ENCODE measurements around the gene OSMR.

The OSMR gene

GRCh38 chr5:38871790-38872551, 26.2 kb downstream of the OSMR start:
- peak; percentile 87 for DNase-seq (ENCODE audit: low spot score)

GRCh38 chr5:38872826-38873225, 27.0 kb downstream of the OSMR start:
- DNase-seq (ENCODE audit: low spot score) = no peak

DNA sequence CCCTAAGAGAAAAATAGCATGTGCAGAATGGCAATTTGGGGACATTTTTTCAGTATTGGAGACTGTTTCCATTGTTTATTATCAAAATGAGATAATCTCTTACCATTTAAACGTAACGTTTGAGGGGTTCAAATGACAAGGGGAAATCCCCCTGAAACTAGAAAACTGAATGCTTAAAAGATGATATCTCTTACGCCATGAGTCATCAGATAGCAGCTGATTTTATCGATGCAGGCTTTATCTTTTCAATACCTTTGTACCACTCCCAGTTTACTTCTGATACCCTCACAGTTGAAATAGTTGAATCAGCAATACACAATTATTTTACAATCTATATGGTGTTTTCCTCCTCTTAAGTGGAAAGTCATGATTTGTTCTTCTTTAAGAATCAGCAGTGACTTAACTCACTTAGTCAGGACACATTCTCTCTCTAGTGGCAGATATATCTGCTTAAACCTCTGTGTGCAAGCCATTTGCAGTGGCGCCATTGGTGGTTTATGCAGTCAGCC, 29.2 kb downstream of the OSMR start:
- DNase-seq (ENCODE audit: low spot score) = no peak

GRCh38 chr5:38878391-38879077, 32.7 kb downstream of the OSMR start:
- no peak for DNase-seq (ENCODE audit: low spot score)

- no peak for DNase-seq (ENCODE audit: low spot score)
Measured at GRCh38 chr5:38879078-38879460, 33.3 kb downstream of the OSMR start.

DNA sequence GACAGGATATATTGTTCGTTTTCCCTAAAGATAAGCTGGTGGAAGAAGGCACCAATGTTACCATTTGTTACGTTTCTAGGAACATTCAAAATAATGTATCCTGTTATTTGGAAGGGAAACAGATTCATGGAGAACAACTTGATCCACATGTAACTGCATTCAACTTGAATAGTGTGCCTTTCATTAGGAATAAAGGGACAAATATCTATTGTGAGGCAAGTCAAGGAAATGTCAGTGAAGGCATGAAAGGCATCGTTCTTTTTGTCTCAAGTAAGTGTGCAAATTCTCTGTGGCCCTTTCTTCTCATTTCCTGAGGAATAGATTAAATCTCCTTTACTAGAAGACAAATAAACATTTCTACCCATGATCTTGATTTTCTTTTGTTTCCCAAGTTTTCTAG, 38.0 kb downstream of the OSMR start:
- no peak for DNase-seq (ENCODE audit: low spot score)

DNA sequence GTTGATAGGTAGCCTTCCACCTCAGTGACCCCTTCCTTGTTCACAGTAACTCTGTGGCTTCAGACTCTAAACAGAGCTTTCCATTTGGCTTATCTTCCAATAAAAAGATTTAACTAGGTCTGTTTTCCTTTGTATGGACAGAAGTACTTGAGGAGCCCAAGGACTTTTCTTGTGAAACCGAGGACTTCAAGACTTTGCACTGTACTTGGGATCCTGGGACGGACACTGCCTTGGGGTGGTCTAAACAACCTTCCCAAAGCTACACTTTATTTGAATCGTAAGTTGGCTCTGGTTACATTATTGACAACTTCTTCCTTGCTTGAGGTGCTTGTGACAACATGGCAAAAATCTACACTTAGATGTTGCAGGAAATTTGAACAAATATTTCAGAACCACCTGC, 39.4 kb downstream of the OSMR start:
- DNase-seq (ENCODE audit: low spot score) = no peak

DNA sequence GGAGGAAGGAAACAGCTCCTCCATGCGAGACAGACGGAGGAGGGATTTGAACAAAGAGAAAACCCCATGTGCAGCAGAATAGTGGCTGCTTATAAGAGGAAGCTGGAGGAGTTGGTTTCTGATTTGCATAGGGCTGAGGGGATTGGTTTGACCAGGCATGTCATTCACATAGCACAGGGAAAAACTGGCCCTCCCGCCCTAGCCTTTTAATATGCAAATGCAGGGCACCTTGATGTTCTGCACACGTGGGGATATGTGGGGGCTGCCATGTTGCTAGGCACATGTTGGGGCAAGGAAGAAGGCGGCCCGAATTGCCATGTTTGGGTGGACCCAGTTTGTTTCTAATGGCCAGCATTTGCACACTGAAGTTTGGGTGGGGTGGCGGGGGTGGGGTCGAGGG, 42.2 kb downstream of the OSMR start:
- no peak for DNase-seq (ENCODE audit: low spot score)

DNA sequence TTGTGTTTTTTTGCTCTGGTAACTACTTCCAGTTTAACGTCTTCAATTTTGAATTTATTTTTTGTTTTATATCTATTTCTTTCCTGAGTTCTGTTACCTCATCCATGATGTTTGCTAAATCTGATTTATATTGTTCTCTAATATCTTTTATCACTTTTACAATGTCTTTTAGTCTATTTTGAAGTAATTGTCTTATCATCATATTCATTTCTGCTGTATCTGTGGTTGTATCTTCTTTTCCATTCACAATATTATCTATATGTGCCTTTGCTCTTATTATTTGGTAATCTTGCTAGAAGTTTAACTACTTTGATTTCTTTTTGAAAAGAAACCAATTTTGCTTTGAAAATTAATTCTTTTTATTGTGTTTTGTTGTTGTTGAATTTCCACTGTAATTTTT, 43.6 kb downstream of the OSMR start:
- DNase-seq (ENCODE audit: low spot score) = no peak

DNA sequence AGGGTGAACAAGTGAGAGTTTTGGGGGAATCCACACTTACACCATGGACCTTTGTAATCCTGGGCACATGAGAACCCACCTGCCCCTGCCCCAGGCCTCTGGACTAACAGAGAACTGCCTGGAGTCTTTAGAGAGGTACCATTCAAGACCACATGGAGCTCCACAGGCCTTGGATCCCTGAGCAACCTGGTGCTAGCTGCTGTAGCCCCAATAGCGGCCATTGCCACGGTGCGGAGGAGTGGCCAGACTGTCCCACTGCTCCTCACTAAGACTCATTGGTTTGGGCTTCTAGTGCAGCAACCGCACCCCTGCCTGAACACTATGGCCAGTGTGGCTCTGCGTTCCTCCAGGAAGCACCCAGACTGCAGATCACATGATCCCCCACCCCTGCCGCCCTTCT, 45.8 kb downstream of the OSMR start:
- DNase-seq (ENCODE audit: low spot score) = no peak

DNA sequence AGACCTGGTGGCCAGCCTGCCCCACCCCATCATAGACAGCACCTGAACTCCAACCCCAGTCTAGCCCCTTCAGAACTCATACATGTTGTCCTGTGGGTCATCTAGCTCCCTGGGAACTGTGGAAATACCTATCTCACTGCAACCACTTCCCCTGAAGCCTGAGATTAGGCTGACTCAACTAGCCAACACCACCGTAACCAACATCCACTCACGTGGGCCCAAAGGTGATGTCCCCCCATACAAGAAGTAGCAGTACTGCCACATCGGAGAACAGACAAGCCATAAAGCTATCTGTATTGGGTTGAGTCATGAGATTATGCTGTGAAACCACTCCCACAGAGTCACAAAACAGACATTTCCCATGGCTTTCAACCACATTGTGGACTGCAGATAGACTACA, 46.6 kb downstream of the OSMR start:
- DNase-seq (ENCODE audit: low spot score) = no peak

DNA sequence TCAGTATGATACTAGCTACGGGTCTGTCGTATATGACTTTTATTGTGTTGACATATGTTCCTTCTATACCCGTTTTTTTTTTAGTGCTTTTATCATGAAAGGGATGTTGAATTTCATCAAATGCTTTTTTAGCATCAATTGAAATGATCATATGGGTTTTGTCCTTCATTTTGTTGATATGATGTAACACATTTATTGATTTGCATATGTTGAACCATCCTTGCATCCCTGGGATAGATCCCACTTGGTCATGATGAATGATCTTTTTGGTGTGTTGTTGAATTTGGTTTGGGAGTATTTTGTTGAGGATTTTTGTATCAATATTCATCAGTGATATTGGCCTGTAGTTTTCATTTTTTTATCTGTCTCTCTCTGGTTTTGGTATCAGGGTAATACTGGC, 50.9 kb downstream of the OSMR start:
- no peak for DNase-seq (ENCODE audit: low spot score)

GRCh38 chr5:38899936-38900335, 54.1 kb downstream of the OSMR start:
- no peak for DNase-seq (ENCODE audit: low spot score)

- DNase-seq (ENCODE audit: low spot score) = no peak
Measured at GRCh38 chr5:38905516-38905915, 59.7 kb downstream of the OSMR start.

DNA sequence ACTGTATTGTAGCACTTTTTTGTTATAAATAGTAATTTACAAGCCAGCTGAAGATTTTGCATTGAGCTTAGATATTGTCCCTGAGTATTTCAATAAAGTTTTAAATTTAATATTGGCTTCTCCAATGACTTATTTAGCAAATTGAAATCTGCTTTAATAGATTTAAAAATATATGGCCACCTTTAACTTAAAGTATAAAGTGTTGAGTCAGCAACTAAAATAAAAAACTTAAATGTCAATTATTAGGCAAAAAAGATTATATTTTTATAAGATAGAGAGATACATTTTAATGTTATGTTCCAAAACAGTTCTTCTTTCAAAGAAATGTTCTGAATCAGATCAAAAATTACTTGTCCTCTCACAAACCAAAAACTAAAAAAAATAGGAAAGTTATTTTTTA, 60.7 kb downstream of the OSMR start:
- no peak for DNase-seq (ENCODE audit: low spot score)

DNA sequence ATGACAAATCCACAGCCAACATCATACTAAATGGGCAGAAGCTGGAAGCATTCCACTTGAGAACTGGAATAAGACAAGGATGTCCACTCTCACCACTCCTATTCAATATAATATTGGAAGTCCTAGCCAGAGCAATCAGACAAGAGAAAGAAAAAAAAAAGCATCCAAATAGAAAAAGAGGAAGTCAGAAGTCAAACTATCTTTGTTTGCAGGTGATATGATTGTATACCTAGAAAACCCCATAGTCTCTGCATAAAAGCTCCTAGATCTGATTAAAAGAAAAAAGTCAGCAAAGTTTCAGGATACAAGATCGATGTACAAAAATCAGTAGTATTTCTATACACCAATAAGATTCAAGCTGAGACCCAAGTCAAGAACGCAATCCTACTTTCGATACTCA, 66.1 kb downstream of the OSMR start:
- no peak for DNase-seq (ENCODE audit: low spot score)

- no peak for DNase-seq (ENCODE audit: low spot score)
Measured at GRCh38 chr5:38913714-38914113, 67.9 kb downstream of the OSMR start.

GRCh38 chr5:38916802-38917201, 71.0 kb downstream of the OSMR start:
- no peak for DNase-seq (ENCODE audit: low spot score)

DNA sequence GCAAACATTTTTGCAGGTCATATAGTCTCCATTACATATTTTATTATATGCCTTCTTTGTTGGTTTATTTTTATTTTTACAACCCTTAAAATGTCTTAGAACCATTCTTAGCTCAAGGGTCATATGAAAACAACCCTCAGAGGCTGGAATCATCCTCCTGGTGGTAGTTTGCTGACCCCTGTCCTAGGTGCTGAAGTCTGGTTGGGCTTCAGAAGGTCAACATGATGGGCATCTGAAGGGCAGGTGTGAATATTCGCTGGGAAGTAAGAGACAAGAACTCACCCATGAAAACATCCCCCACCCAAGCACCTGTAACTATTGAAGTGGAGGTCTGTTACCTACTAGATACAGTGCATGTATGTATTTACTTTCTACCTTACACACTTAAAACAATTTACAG, 75.4 kb downstream of the OSMR start:
- DNase-seq (ENCODE audit: low spot score) = no peak

DNA sequence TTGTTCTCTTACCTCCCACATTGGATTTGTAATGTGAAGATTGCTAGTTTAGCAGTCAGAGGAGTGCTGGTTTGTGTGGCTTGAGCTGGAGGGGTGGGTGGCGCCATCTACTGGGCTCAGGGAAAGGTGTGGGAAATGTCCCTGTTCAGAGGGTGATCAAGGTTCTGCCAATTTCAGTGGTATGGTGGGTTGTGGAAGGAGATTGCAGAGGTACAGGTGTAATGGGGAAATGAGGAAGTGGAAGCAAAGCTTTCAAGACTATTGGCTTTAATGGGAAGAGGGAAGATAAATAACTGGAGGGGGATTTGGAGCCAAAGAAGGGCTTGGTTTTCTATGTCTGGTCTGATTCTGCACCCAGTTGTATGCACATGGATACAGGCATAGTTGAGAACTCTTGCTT, 76.4 kb downstream of the OSMR start:
- peak; percentile 67 for DNase-seq (ENCODE audit: low spot score)

DNA sequence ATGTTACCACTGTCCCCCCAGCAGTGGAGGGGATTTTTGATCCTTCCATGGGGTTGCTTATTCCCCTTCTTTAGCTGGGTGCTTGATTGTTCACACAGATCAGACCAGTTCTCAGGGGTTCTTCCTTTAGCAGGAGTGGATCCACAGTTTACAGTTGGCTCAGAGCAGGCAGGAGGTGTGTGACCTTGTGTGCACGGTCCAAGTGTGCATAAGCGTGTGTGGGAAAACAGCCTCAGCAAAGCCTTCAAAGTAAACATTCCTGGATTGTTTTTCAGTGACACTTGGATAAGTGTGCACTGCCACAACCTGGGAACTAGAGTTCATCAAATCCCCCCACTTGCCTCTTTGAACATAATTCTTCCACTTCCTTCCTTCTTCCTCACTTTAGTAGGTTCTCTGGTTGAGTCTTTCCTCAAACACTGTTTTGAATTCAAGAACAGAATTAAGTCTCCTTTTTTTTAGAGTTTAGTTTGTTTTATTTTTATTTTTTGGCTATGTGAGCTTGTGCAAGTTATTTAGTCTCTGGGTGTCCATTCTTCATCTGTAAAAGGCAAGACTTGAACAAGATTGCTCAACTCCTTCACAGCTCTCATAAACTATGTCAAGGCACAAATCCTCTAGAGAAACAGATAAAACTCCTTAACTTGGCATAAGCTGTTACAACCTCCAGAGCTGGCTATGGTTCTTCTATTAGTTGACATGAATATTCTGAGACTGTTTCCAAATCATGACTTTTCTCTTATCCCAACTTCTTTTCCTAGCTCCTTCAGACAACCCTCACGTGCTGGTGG, 78.0 kb downstream of the OSMR start:
- DNase-seq (ENCODE audit: low spot score) = peak; percentile 59

- DNase-seq (ENCODE audit: low spot score) = peak; percentile 71
Measured at GRCh38 chr5:38925154-38925925, 79.5 kb downstream of the OSMR start.

All from GM03348 (cell line).